SKM-1 treated with dmso at 0.1 percent for 144 hours (cell line): ENCODE data around the gene C10orf88.
"Not testable (repeated sequence)": the region's sequence is repeated elsewhere in the genome, so short reads cannot be mapped to it uniquely, and the experiment has no call there.

ENCODE experiments used
- DNase-seq: peaks from one replicate; lab custom pipeline; 2025; ENCODE audit not compliant: unreplicated experiment; lab: John Stamatoyannopoulos, UW

C10orf88 gene

GRCh38 chr10:122966879-122967278 is 12.9 kb upstream of the C10orf88 start:
- DNase-seq = no peak

- DNase-seq = no peak
These were observed 8.4 kb upstream of the C10orf88 start for GRCh38 chr10:122962405-122962804.

GRCh38 chr10:122957474-122957873 is 3.4 kb upstream of the C10orf88 start:
- no peak for DNase-seq

- no peak for DNase-seq
These were observed 1.9 kb upstream of the C10orf88 start for GRCh38 chr10:122955892-122956291.

- no peak for DNase-seq
These were observed 664 bp upstream of the C10orf88 start for GRCh38 chr10:122954731-122955050.

GRCh38 chr10:122949296-122949695 is 4.7 kb downstream of the C10orf88 start:
- no peak for DNase-seq

GRCh38 chr10:122939856-122940543 is 14.0 kb downstream of the C10orf88 start:
- no peak for DNase-seq

- no peak for DNase-seq
These were observed 14.7 kb downstream of the C10orf88 start for GRCh38 chr10:122939133-122939855.

GRCh38 chr10:122931088-122931906 is 22.7 kb downstream of the C10orf88 start:
- DNase-seq = no peak

- no peak for DNase-seq
These were observed 23.9 kb downstream of the C10orf88 start for GRCh38 chr10:122930140-122930539.

GRCh38 chr10:122915700-122916099 is 38.3 kb downstream of the C10orf88 start:
- no peak for DNase-seq

GRCh38 chr10:122911889-122912484 is 42.0 kb downstream of the C10orf88 start:
- DNase-seq = no peak

- DNase-seq = no peak
These were observed 43.7 kb downstream of the C10orf88 start, which contains the start of gene FAM24A for GRCh38 chr10:122910310-122910709. Gene FAM24A (plus strand): TSS chr10:122910610. CDS start chr10:122911635, 1,025 bp downstream.

GRCh38 chr10:122903861-122904260 is 50.2 kb downstream of the C10orf88 start:
- not testable (repeated sequence) for DNase-seq

GRCh38 chr10:122894261-122894944 is 59.6 kb downstream of the C10orf88 start:
- no peak for DNase-seq

- DNase-seq = no peak
These were observed 69.9 kb downstream of the C10orf88 start for GRCh38 chr10:122884166-122884565.

GRCh38 chr10:122882766-122883165 is 71.3 kb downstream of the C10orf88 start:
- no peak for DNase-seq
